GM10266 (cell line): ENCODE measurements around the gene CYP4A11.
"Not testable (repeated sequence)": the region's sequence is repeated elsewhere in the genome, so short reads cannot be mapped to it uniquely, and the experiment has no call there.

Experiments
- DNase-seq: peaks from one replicate; pipeline ENCODE4 v3.0.0; 2012; ENCODE audit errors: extremely low spot score
- CTCF ChIP-seq: IDR thresholded peaks from 2 replicates; pipeline ENCODE4 v1.5.1; 2012; ENCODE audit warnings: mild to moderate bottlenecking, low read depth; ENCODE audit not compliant: control insufficient read depth, insufficient read depth; ENCODE audit errors: missing control alignments

The CYP4A11 gene, protein sequence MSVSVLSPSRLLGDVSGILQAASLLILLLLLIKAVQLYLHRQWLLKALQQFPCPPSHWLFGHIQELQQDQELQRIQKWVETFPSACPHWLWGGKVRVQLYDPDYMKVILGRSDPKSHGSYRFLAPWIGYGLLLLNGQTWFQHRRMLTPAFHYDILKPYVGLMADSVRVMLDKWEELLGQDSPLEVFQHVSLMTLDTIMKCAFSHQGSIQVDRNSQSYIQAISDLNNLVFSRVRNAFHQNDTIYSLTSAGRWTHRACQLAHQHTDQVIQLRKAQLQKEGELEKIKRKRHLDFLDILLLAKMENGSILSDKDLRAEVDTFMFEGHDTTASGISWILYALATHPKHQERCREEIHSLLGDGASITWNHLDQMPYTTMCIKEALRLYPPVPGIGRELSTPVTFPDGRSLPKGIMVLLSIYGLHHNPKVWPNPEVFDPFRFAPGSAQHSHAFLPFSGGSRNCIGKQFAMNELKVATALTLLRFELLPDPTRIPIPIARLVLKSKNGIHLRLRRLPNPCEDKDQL

DNA sequence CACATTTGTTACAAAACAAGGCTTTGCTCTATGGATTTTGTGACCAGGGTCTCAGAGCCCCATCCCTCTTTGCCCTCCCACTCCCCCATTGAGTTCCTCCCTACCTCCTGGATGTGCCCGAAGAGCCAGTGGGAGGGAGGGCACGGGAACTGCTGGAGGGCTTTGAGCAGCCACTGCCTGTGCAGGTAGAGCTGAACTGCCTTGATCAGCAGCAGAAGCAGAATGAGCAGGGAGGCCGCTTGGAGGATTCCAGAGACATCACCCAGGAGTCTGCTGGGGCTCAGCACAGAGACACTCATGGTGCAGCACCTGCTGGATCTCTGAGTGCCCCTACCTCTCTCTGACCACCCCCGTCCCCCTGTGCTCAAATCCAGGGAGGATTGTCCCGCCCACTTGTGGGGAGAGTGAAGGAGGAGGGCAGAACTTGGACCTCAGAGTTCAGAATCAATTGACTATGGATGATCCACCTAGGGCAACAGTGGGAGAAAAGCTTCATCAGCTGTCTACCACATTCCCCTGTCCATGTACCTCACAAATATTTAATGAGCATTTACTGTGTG is at the start of gene CYP4A11:
TSS of gene CYP4A11 (minus strand) at position 342 of the 560 bp plus-strand sequence. CDS start at position 299, 43 bp downstream.
- TF ChIP-seq CTCF, result no peak

GRCh38 chr1:46990541-46990940 is 49.3 kb upstream of the CYP4A11 start:
- DNase-seq, result not testable (repeated sequence)

More for the DNA sequence above, at the start of gene CYP4A11:
- no peak for DNase-seq

DNA sequence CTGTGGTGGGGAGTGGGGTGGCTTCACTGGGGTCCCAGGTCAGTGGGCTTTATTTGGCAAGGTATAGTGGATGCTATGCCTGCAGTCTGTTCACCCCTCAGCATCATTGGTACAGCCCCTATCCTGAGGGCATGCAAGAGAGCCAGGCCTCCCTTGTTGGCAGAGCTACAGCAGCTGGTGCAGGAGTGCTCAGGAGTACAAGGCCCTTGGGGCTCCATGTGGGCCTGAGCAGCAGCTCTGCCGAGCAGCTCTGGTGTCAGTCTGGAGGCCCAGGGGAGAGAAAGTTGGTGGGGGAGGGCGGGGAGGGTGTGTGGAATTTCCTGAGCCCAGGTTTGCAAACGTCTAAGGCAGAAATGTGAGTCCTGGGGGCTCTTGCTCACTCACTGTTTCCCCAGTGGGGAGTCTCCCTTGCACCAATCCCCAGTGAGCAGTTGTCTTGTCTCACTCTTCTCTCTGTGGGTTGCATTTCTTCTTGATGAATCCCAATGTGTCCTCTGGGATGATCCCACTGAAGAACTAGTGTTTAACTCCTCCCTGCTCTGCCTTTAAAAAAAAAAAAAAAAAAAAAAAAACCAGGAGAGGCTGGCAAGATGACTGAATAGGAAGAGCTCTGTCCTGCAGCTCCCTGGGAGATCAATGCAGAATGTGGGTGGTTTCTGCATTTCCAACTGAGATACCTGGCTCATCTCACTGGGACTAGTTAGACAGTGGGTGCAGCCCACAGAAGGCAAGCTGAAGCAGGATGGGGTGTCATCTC is 42.7 kb upstream of the CYP4A11 start:
- TF ChIP-seq CTCF, result no peak
- DNase-seq, result peak; percentile 1

DNA sequence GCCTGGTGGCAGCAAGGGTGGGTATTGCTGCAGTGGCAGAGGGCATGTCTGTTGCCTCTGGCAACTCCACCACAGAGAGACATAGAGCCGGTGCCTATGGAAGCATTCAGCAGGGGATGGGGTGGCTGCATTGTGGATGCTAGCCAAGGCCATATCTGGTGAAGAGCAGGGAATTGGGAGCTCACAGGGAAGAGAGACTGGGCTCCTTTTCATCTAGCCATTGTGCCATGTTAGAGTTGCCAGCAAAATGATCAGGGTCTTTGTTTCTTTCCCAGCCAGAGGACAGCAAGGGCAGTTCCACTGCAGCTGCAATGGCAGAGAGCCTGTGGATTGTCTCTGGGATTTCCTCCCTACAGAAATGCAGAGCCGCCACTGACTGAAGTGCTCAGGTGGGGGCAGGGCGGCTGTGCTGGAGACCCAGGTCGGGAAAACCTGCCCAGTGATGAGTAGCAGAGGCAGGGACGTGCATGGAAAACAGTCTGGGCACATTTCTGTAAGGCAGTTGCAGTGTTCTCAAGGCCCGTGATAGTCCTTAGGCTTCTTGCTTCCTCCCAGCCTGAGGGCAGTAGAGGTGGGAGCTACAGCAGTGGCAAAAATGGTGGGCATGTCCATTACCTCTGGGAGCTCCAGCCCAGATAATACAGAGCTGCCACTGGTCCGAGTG is 42.0 kb upstream of the CYP4A11 start:
- no peak for TF ChIP-seq CTCF
- DNase-seq, result peak; percentile 1

DNA sequence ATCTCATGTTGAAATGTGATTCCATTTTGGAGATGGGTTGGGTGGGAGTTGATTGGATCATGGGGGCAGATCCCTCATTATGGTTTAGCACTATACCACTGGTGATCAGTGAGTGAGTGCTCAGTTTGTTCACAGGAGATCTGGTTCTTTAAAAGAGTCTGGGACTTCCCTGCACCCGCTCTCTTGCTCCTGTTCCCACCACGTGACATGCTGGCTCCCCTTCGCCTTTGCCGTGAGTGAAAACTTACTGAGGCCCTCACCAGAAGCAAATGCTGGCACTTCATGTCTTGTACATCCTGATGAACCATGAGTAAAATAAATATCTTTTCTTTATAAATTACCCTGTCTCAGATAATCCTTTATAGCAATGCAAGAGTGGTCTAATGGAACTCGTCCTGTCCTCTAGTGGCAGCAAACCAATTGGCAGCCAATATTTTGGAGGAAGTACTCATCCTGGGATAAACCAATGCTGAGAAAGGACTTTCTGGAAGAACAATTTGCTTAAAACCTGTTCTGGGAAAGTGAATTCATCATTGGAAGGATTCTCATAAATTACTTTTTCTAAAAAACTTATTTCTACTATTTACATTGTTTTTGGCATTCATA is 27.8 kb upstream of the CYP4A11 start:
- DNase-seq, result no peak
- no peak for TF ChIP-seq CTCF

- not testable (repeated sequence) for DNase-seq
These were observed 21.0 kb upstream of the CYP4A11 start for GRCh38 chr1:46962272-46962671.

GRCh38 chr1:46961066-46961758 is 19.9 kb upstream of the CYP4A11 start:
- no peak for TF ChIP-seq CTCF
- no peak for DNase-seq
